ENCODE results near the gene NCOA1.

- no peak for TF ChIP-seq POLR2A (IDR thresholded peaks at IDR 0.05; ENCODE audit: low read length)
- no peak for TF ChIP-seq GATA1 (IDR thresholded peaks at IDR 0.05; ENCODE audit: low read depth, low read length)
These were observed 21.9 kb upstream of the NCOA1 start for GRCh38 chr2:24469148-24469650.
